ENCODE results near the gene PTPRN2.

PTPRN2 gene

GRCh38 chr7:157870644-157871290, 716.9 kb downstream of the PTPRN2 start:
- POLR2A ChIA-PET, result no interaction called here
- CTCF ChIA-PET, result no interaction called here

GRCh38 chr7:157869793-157870192, 717.8 kb downstream of the PTPRN2 start:
- no peak for TF ChIP-seq CTCF (IDR thresholded peaks at IDR 0.05; ENCODE audit: insufficient read depth, low read length, missing control alignments)
- ChIA-PET CTCF (no interaction called here), POLR2A (no interaction called here)
- DNase-seq (ENCODE audit: low read depth, low spot score), result no peak
- no peak overlapping the region for H3K4me3 ChIP-seq (ENCODE audit: low read depth, low read length)

More at GRCh38 chr7:157870644-157871290, 716.9 kb downstream of the PTPRN2 start:
- H3K4me3 ChIP-seq (ENCODE audit: low read depth, low read length), result no peak overlapping the region
- DNase-seq (ENCODE audit: low read depth, low spot score), result no peak
- no peak for TF ChIP-seq CTCF (IDR thresholded peaks at IDR 0.05; ENCODE audit: insufficient read depth, low read length, missing control alignments)

GRCh38 chr7:157867685-157868305, 719.8 kb downstream of the PTPRN2 start:
- no peak for DNase-seq (ENCODE audit: low read depth, low spot score)
- TF ChIP-seq CTCF (IDR thresholded peaks at IDR 0.05; ENCODE audit: insufficient read depth, low read length, missing control alignments), result no peak
- H3K4me3 ChIP-seq (ENCODE audit: low read depth, low read length), result no peak overlapping the region
- ChIA-PET POLR2A (no interaction called here), CTCF (no interaction called here)

GRCh38 chr7:157866336-157866924, 721.2 kb downstream of the PTPRN2 start:
- TF ChIP-seq CTCF (IDR thresholded peaks at IDR 0.05; ENCODE audit: insufficient read depth, low read length, missing control alignments), result no peak
- no peak overlapping the region for H3K4me3 ChIP-seq (ENCODE audit: low read depth, low read length)
- ChIA-PET CTCF (no interaction called here), POLR2A (no interaction called here)
- DNase-seq (ENCODE audit: low read depth, low spot score), result no peak

- no peak for DNase-seq (ENCODE audit: low read depth, low spot score)
- POLR2A ChIA-PET, result no interaction called here
- no peak overlapping the region for H3K4me3 ChIP-seq (ENCODE audit: low read depth, low read length)
- TF ChIP-seq CTCF (IDR thresholded peaks at IDR 0.05; ENCODE audit: insufficient read depth, low read length, missing control alignments), result no peak
- CTCF ChIA-PET, result no interaction called here
These were observed 722.1 kb downstream of the PTPRN2 start for GRCh38 chr7:157865351-157866165.

- H3K4me3 ChIP-seq (ENCODE audit: low read depth, low read length), result no peak overlapping the region
- CTCF ChIA-PET, result no interaction called here
These were observed 722.7 kb downstream of the PTPRN2 start for GRCh38 chr7:157864911-157865310.

More at GRCh38 chr7:157864911-157865310, 722.7 kb downstream of the PTPRN2 start:
- no peak for DNase-seq (ENCODE audit: low read depth, low spot score)
- no peak for TF ChIP-seq CTCF (IDR thresholded peaks at IDR 0.05; ENCODE audit: insufficient read depth, low read length, missing control alignments)
- POLR2A ChIA-PET, result no interaction called here

Measured in AG04449 (cell line).